CMK (cell line): ENCODE results near the gene PEX7.
"Not testable (repeated sequence)": the region's sequence is repeated elsewhere in the genome, so short reads cannot be mapped to it uniquely, and the experiment has no call there.

ENCODE experiments used
- DNase-seq: peaks from one replicate; pipeline ENCODE4 v3.0.0-alpha.2; 2010; ENCODE audit warnings: low read depth

PEX7 gene

GRCh38 chr6:136950436-136951126 is 128.2 kb downstream of the PEX7 start:
- DNase-seq: no peak

GRCh38 chr6:136952714-136953260 is 130.4 kb downstream of the PEX7 start:
- no peak for DNase-seq

- DNase-seq: no peak
Observed at GRCh38 chr6:136955123-136955522, 132.7 kb downstream of the PEX7 start.

DNA sequence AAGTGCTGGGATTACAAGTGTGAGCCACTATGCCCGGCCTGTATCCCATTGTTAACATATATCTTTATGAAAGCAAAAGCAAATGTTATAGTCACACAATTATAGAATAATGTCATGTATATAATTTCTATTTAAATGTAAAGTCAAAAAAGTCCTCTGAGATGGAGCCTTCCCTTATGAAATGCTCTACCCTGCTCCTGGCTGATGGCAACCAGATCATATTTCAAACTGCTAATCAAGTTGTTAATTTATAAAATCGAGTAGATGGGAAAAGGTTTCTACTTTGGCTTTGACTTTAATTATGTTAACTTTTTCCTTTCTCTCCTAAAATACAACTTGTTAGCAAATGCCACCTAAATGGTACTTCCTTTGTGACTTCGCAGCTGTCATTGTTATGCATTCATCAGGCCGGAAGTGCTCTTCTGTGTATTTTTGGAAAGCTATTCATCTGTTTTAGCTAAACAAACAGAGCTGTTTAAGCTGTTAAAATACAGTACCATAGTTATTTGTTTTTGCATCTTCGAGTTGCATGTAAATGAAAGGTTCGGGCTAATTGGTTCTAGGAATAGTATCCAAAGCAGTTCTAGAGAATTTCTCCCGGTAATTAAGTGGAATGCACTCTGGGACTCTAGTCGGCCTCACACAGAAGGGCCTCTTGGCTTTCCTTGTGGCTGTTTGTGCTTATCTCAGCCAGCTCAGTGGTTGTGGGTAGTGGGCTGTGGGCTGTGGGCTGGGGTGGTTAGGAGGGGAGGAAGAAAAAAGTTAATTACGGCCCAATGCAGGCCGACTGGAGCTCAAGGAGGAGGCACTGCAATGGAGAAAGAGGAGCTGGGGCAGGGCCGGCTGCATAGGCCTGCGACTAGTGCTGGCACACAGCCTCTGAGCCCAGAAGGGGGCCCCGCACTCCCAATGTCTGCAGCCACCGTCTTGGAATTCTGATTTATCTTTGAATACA is 134.5 kb downstream of the PEX7 start:
- DNase-seq: peak; percentile 81

DNA sequence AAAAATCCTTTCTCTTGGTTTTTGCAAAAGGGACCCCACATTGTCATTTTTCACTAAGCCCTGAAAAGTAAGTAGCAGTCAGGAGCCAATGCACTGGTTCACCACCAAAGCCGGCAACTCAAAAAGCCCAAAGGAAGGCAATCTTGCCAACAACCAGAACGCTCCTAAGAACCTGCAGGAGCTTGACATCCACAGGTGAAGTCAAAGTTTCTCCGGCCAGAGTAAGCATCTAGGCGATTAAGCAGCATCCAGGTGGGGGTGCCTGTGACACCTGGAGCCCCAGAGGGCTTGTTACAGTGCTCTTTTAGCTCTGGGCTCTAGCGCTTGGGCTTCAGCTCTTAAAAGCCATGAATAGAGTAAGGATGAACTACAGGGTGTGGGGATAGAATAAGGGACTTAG is 135.8 kb downstream of the PEX7 start:
- DNase-seq: no peak

DNA sequence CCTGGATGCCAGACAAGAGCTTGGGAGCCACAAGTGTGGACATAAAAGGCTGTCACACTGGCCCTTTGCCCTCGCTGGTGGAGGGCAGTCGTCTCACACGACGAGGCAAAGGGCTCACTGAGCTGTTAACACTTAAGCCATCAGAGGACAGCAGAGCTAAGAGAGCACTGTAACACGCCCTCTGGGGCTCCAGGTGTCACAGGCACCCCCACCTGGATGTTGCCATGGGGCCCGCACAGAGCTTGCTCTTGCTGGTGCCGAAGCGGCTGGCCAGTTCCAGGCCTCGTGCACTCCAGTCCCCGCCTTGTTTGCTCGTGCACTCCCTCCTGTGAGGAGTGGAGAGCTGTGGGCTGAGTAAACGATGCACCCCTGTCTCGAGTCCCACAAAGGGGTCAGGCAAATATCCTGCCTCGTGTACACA is 137.1 kb downstream of the PEX7 start:
- no peak for DNase-seq

DNA sequence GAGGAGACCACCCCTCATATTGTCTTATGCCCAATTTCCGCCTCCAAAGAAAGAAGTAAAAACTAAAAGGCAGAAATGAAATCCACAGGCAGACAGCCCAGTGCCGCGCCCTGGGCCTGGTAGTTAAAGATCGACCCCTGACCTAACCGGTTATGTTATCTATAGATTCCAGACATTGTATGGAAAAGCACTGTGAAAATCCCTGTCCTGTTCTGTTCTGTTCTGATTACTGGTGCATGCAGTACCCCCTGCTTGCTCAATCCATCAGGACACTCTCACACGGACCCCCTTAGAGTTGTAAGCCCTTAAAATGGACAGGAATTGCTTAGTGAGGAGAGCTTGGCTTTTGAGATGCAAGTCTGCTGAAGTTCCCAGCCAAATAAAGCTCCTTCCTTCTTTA is 137.5 kb downstream of the PEX7 start:
- not testable (repeated sequence) for DNase-seq

DNA sequence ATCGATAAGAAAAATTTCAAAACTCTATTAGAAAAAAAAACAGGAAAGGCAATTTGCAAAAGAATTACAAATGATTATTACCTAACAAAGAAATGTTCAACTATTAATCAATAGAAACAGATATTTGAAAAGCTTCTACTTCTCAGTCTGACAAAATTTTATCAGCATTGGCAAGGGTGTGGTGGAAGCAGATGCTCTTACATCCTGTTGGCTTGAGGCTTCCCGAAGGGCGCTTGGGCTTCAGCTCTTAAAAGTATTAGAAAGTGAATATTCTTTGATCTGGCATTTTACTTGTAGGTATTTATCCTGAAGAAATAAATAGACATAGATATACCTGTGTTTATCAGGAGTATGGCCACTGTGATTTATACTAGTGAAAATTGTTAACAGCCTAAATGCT is 138.4 kb downstream of the PEX7 start:
- DNase-seq: no peak

DNA sequence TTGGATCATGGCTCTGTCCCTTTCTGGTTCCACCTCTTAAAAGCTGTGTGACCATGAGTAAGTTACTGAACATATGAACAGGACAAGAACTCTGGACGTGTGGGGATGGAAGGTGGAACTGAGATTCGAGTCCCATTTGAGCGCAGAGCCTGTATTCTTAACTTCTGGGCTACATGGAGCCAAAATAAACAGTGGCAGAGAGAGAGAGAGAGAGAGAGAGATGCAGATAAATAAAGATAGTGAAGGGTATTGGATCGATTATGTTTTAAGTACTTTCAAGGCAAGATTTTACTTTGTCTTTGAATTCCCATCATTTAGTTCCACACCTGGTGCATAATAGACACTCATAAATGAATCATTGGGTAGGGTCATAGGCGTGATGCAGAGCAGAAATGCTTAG is 139.5 kb downstream of the PEX7 start:
- no peak for DNase-seq

DNA sequence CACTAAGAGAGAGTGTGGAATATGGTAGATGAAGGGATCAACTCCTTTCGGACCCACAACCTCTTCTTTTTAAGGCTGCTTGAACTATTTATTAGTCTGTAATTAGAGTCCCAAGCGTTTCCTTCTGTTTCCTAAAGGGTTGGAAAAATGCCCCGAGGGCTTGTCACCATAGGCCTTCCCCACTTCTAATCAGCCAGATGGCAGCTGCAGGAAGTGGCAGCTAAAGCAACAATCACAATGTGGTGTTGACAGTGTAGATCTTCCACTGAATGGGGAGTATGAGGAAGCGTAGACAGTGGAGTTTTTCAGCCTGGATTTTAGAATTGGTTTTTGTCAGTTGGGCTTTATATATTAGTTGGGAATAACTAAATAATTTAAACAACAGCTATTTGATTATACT is 140.3 kb downstream of the PEX7 start:
- DNase-seq: peak; percentile 63

- no peak for DNase-seq
Observed at GRCh38 chr6:136963259-136963658, 140.9 kb downstream of the PEX7 start.
